ENCODE results near the gene LRFN2.

LRFN2 gene

DNA sequence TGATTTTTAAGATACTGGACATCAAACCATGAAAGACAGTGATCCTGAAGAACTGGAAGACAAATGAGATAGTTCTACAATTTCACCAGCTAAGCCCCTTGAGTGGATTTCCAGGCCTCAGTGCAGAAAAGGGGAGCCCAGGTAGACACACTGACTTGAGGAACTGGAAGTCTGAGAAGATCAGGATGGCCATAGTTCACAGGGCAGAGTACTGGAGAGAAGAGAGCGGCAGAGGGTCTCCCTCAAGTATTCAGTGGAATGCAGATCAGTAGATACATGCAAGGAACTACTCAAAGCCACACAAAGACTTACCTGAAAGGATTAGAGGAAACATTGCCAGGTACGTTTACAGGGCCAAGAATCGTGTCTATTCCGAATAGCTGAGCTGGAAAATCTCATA lies 224.3 kb downstream of the LRFN2 start:
- DNase-seq: no peak

GRCh38 chr6:40359808-40360207 lies 227.4 kb downstream of the LRFN2 start:
- no peak for DNase-seq

DNA sequence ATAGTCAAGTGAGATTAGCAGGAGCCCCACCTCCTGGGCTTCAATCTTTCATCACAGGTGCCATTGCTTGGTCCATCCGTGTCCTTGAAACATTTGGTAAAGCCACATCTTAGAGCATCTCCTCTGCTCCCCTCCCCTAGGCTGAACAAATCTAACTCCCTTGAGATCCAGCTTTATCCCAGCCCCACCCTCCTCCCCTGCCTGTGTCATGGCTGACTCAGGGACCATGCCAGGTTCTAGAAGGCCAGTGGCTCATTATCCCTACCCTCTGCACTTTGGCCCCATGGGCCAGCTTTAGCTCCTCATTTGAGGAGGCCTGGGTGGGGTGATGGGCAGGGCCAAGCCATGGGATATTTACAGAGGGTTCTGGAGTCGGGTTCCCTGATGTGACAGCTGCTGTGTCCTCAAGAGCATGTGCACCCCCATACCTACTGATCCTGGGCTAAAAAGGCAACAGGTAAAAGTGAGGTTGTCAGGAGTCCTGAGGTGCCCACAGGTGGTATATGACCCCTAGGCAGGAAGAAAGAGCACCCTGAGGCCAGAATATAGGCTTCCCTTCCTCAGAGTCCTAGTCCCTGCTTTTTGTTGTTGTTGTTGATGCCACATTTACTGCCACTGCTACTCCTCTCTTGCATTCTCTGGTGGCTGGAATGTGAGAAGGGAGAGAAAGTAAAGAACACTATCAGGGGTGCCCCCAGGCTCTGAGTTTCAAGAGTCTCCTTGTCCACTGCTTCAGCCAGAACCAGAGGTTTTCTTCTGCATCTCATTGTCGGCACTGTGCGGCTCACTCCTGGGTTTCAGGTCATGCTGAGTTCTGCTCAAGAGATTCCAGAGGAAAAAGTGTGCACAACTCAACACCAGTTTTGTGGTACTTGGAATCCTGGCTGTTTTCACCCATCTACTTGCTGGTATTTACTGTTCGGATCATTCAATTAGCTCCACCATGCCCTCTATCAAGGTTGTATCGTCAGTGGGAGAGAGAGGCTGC lies 228.4 kb downstream of the LRFN2 start:
- no peak for DNase-seq

- DNase-seq: no peak
These were observed 230.8 kb downstream of the LRFN2 start for GRCh38 chr6:40356242-40356910.

GRCh38 chr6:40355532-40355931 lies 231.6 kb downstream of the LRFN2 start:
- DNase-seq: no peak

GRCh38 chr6:40355066-40355465 lies 232.1 kb downstream of the LRFN2 start:
- no peak for DNase-seq

DNA sequence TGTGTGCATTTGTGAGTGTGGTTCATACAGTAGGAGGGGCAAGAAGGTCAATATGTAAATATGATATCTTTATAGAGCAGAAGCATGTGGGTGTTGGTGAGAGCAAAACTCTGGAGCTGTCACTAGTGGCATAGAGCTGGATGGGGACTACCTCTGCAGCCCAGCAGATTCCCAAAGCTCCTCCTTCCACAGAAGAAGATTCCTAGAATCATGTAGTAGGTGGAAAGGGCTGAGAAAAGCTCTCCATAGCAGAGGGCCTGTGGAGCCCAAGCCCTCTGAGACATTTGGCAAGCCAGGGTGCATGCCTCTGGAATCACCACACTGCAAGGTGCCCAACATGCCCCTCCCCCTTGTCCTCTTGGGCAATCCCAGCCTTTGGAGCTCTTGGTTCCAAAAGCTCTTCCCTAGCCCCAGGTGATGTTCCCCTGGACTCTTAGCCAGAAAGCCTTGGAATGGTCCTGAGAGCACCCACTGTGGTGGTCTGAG lies 233.2 kb downstream of the LRFN2 start:
- no peak for DNase-seq

GRCh38 chr6:40353197-40353966 lies 233.8 kb downstream of the LRFN2 start:
- no peak for DNase-seq

GRCh38 chr6:40352527-40353170 lies 234.5 kb downstream of the LRFN2 start:
- no peak for DNase-seq

GRCh38 chr6:40352006-40352405 lies 235.2 kb downstream of the LRFN2 start:
- no peak for DNase-seq

- no peak for DNase-seq
These were observed 236.4 kb downstream of the LRFN2 start for GRCh38 chr6:40350747-40351217.

DNA sequence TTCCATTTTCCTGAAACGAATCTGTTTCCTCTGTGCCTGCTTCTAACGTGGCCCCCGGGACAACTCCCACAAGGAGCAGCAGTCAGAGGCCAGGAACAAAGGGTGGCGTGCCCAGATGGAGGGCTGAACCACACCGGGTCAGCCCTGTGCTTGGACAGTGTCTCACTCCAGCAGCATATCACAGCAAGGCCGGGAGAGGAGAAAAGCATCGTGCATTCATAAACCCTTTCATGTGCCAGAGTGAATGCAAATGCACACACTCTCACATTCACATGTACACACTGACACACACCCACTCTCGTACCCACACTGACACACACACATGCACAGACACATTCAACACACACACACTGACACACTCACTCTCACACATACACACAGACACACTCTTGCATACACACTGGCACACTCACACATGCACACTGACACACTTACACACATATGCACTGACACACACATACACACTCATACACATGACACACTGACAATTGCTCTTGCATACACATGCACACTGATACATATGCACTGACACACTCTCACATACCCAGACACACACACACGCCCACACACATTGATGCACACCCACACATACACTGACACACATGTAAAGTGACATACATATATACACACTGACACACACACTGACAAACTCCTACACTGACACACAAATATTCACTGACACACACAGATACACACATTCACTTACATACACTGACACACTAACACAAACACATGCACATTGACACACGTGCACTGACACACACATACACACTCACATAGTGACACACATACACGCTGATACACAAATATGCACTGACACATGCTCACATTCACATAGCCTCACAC lies 237.0 kb downstream of the LRFN2 start:
- DNase-seq: no peak

GRCh38 chr6:40349123-40349900 lies 237.9 kb downstream of the LRFN2 start:
- DNase-seq: no peak

GRCh38 chr6:40348591-40348990 lies 238.6 kb downstream of the LRFN2 start:
- no peak for DNase-seq

GRCh38 chr6:40347571-40348011 lies 239.6 kb downstream of the LRFN2 start:
- no peak for DNase-seq

- DNase-seq: no peak
These were observed 240.9 kb downstream of the LRFN2 start for GRCh38 chr6:40346246-40346645.

GRCh38 chr6:40344566-40345167 lies 242.5 kb downstream of the LRFN2 start:
- no peak for DNase-seq

- no peak for DNase-seq
These were observed 243.1 kb downstream of the LRFN2 start for GRCh38 chr6:40343877-40344565.

- no peak for DNase-seq
These were observed 243.8 kb downstream of the LRFN2 start for GRCh38 chr6:40343318-40343876.

Data from GOT3 (cell line).